CD14-positive monocyte (primary cell): ENCODE results near the gene S100A4. TPM values are rescaled to one million over a fixed set of nuclear protein-coding genes. Genes with fewer than 3 reads are reported as not detected.
A peak's percentile ranks its signal among the peaks of the same experiment; 100 is the strongest.
"Not testable (repeated sequence)": the region's sequence is repeated elsewhere in the genome, so short reads cannot be mapped to it uniquely, and the experiment has no call there.

Experiments
- DNase-seq, 3 donors: peaks; one replicate each; pipeline ENCODE4 v3.0.0-alpha.2; 2011 to 2022
- H2AFZ ChIP-seq: 2 replicates; pipeline ENCODE4 v1.6.0; 2012; ENCODE audit warnings: mild to moderate bottlenecking, low read depth, low read length, inconsistent platforms; ENCODE audit not compliant: insufficient read depth, poor library complexity, severe bottlenecking
- H3K27ac ChIP-seq, 2 donors: 1 replicate in 1 of 2; 2 replicates in 1 of 2; pipeline ENCODE4 v1.5.1; 2012 to 2013; ENCODE audit warnings: low read length in 2 of 2, control low read depth in 1 of 2, inconsistent platforms in 1 of 2, low read depth in 1 of 2, mild to moderate bottlenecking in 1 of 2
- H3K27me3 ChIP-seq, 2 donors: one replicate each; pipeline versions ENCODE4 v1.6.0 to v1.6.1; 2011 to 2013; ENCODE audit warnings: low read length in 2 of 2; ENCODE audit not compliant: control insufficient read depth in 2 of 2, insufficient read depth in 2 of 2
- H3K36me3 ChIP-seq, 2 donors: replicated peaks in 1 of 2; 1 replicate in 1 of 2; 2 replicates in 1 of 2; pipeline versions ENCODE4 v1.5.1 to v1.6.1; 2012 to 2013; ENCODE audit warnings: low read length in 2 of 2, control low read depth in 1 of 2, inconsistent platforms in 1 of 2, mild to moderate bottlenecking in 1 of 2; ENCODE audit not compliant: insufficient read depth in 2 of 2, control insufficient read depth in 1 of 2
- H3K4me1 ChIP-seq, 2 donors: 1 replicate in 1 of 2; 2 replicates in 1 of 2; pipeline versions ENCODE4 v1.5.1 to v1.6.1; 2012 to 2013; ENCODE audit warnings: low read length in 2 of 2, control low read depth in 1 of 2, inconsistent platforms in 1 of 2, mild to moderate bottlenecking in 1 of 2, moderate library complexity in 1 of 2; ENCODE audit not compliant: insufficient read depth in 2 of 2, control insufficient read depth in 1 of 2
- H3K4me2 ChIP-seq: replicated peaks from 2 replicates; pipeline ENCODE3; 2012; ENCODE audit warnings: low read length, moderate library complexity, mild to moderate bottlenecking; ENCODE audit not compliant: poor library complexity, severe bottlenecking; ENCODE audit errors: extremely low read depth
- H3K4me3 ChIP-seq, 3 experiments: fragments of 200-600 bp in 1 of 3; sonication (generic) in 1 of 3; replicated peaks in 1 of 3; 1 replicate in 2 of 3; 2 replicates in 1 of 3; pipeline ENCODE4 v1.5.1; 2011 to 2013; ENCODE audit warnings: low read length in 3 of 3, mild to moderate bottlenecking in 3 of 3, control low read depth in 2 of 3, low read depth in 2 of 3, inconsistent platforms in 1 of 3, moderate library complexity in 1 of 3
- H3K79me2 ChIP-seq: 2 replicates; pipeline ENCODE4 v1.6.0; 2012; ENCODE audit warnings: mild to moderate bottlenecking, control low read depth, inconsistent platforms, low read length, moderate library complexity; ENCODE audit not compliant: insufficient read depth
- H3K9ac ChIP-seq: 2 replicates; pipeline ENCODE4 v1.6.0; 2017; ENCODE audit warnings: low read length, mild to moderate bottlenecking; ENCODE audit not compliant: insufficient read depth, poor library complexity, severe bottlenecking
- H3K9me3 ChIP-seq, 2 donors: replicated peaks in 1 of 2; 1 replicate in 1 of 2; 2 replicates in 1 of 2; pipeline versions ENCODE4 v1.5.1 to v1.6.1; 2012 to 2013; ENCODE audit warnings: low read length in 2 of 2, control low read depth in 1 of 2; ENCODE audit not compliant: control insufficient read depth in 1 of 2, insufficient read depth in 1 of 2
- H4K20me1 ChIP-seq: 2 replicates; pipeline ENCODE4 v1.6.0; 2012; ENCODE audit warnings: mild to moderate bottlenecking, low read length, control low read depth, moderate library complexity; ENCODE audit not compliant: insufficient read depth
- H3K27ac Mint-ChIP-seq, 7 donors: one replicate each; pipeline ENCODE4 v1.8.0; 2020; ENCODE audit warnings: mild to moderate bottlenecking in 7 of 7, mixed read lengths in 7 of 7, moderate library complexity in 6 of 7, inconsistent platforms in 2 of 7
- H3K27me3 Mint-ChIP-seq, 3 donors: one replicate each; pipeline ENCODE4 v1.8.0; 2021 to 2022; ENCODE audit warnings: low read depth in 3 of 3, mild to moderate bottlenecking in 3 of 3, mixed read lengths in 3 of 3, moderate library complexity in 3 of 3, inconsistent platforms in 1 of 3
- H3K36me3 Mint-ChIP-seq, 2 donors: one replicate each; pipeline ENCODE4 v1.8.0; 2020; ENCODE audit warnings: mixed read lengths in 2 of 2, inconsistent platforms in 1 of 2, mild to moderate bottlenecking in 1 of 2
- H3K4me1 Mint-ChIP-seq: one replicate; pipeline ENCODE4 v1.8.0; 2020; ENCODE audit warnings: mild to moderate bottlenecking, mixed read lengths
- H3K4me3 Mint-ChIP-seq, 2 donors: one replicate each; pipeline ENCODE4 v1.8.0; 2020; ENCODE audit warnings: mild to moderate bottlenecking in 2 of 2, mixed read lengths in 2 of 2, moderate library complexity in 1 of 2
- H3K9me3 Mint-ChIP-seq, 7 donors: one replicate each; pipeline ENCODE4 v1.8.0; 2020 to 2022; ENCODE audit warnings: mixed read lengths in 7 of 7, mild to moderate bottlenecking in 6 of 7, moderate library complexity in 6 of 7, inconsistent platforms in 2 of 7
- WGBS: methylation state at CpG from one replicate; pipeline ENCODE4 v1.1.5; 2013; ENCODE audit warnings: missing lambda C conversion rate; ENCODE audit not compliant: insufficient coverage; 5-methylcytosine and 5-hydroxymethylcytosine counted together
- intact Hi-C, 2 donors: fragments of 100-400 bp; cut with micrococcal nuclease; formaldehyde crosslinking; loops; one replicate each; pipeline versions ENCODE4 v1.15.0 to v1.15.1; 2023
- polyA plus RNA-seq, 3 donors: library from polyadenylated mRNA; depleted of rRNA in 1 of 3; unstranded in 2 of 3; stranded (reverse) in 1 of 3; fragments of 300-500 nt in 2 of 3; fragments of >200 nt in 1 of 3; fragmentation: Illumina TruSeq in 2 of 3; gene quantifications; 1 replicate in 2 of 3; 2 replicates in 1 of 3; pipeline ENCODE4 v1.2.3, GENCODE V29; 2012 to 2021
- TF ChIP-seq, protein P1 (sequence below): fragments of 200-600 bp; IDR thresholded peaks from one replicate; pipeline ENCODE4 v1.8.0; 2022; ENCODE audit warnings: antibody characterized with exemption, mild to moderate bottlenecking

S100A4 gene
- polyA plus RNA-seq, 3 donors, result 4,538 to 7,344 (median 6,092) TPM

DNA sequence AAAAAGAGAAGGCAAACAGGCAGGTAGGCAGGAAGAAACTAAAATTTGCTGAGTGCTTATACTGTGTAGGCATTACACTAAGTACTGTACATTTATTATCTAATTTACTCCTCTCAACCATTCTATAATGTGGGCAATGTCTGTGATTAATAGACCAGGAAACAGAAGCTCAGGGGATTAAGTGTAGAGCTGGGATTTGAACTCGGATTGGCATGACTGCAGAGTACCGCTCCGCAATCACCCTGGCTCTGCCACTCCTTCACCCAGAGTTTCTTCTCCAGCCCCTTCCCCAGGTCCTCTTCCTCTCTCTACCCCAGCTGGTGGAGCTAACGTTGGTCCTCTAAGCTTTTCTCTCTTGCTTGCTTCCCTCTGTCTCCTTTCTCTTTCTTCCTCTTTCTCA lies 31.5 kb upstream of the S100A4 start:
- H3K36me3 Mint-ChIP-seq, result no peaks in the 10 kb centered on the region
- peaks cover 0 to 3% (median 0%) of the 10 kb centered on the region in 7 donors for H3K9me3 Mint-ChIP-seq
- 0% methylated on average over 1 of the region's 4 CpGs for WGBS
- Histone ChIP-seq H3K79me2 (no peaks in the 10 kb centered on the region), H3K4me1 (peaks cover 25 to 29% of the 10 kb centered on the region in 2 donors), H3K27me3 (no peaks in the 10 kb centered on the region), H3K9me3 (no peaks in the 10 kb centered on the region), H3K9ac (no peak overlapping the region), H2AFZ (no peak overlapping the region), H3K36me3 (no peaks in the 10 kb centered on the region), H4K20me1 (no peaks in the 10 kb centered on the region), H3K4me3 (no peak overlapping the region), H3K27ac (no peak overlapping the region), H3K4me2 (no peak overlapping the region)
- H3K27me3 Mint-ChIP-seq, result peaks cover 1 to 7% (median 2%) of the 10 kb centered on the region in 3 donors
- intact Hi-C loops, result loop anchor here (10.0 kb wide), 2 partner anchors 48 to 212 kb away; partner anchors contain the start of genes S100A1 (in 1 of the 2) and S100A13 (in 1 of the 2)
- H3K4me3 Mint-ChIP-seq, result peak overlapping the region in 1 of 2 donors; percentile 40
- peaks cover 30% of the 10 kb centered on the region for H3K4me1 Mint-ChIP-seq
- DNase-seq, result peak in 1 of 3 donors; percentile 24
- TF ChIP-seq, protein P1, sequence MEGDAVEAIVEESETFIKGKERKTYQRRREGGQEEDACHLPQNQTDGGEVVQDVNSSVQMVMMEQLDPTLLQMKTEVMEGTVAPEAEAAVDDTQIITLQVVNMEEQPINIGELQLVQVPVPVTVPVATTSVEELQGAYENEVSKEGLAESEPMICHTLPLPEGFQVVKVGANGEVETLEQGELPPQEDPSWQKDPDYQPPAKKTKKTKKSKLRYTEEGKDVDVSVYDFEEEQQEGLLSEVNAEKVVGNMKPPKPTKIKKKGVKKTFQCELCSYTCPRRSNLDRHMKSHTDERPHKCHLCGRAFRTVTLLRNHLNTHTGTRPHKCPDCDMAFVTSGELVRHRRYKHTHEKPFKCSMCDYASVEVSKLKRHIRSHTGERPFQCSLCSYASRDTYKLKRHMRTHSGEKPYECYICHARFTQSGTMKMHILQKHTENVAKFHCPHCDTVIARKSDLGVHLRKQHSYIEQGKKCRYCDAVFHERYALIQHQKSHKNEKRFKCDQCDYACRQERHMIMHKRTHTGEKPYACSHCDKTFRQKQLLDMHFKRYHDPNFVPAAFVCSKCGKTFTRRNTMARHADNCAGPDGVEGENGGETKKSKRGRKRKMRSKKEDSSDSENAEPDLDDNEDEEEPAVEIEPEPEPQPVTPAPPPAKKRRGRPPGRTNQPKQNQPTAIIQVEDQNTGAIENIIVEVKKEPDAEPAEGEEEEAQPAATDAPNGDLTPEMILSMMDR, result no peak
- peak overlapping the region in 3 of 7 donors; percentile 12 to 49 (median 21) for H3K27ac Mint-ChIP-seq

DNA sequence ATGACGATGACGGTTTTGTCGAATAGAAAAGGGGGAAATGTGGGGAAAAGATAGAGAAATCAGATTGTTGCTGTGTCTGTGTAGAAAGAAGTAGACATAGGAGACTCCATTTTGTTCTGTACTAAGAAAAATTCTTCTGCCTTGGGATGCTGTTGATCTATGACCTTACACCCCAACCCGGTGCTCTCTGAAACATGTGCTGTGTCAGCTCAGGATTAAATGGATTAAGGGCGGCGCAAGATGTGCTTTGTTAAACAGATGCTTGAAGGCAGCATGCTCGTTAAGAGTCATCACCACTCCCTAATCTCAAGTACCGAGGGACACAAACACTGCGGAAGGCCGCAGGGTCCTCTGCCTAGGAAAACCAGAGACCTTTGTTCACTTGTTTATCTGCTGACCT lies 29.9 kb upstream of the S100A4 start:
- not testable (repeated sequence) for H3K36me3 ChIP-seq, H3K9me3 Mint-ChIP-seq, H3K4me3 Mint-ChIP-seq, H3K36me3 Mint-ChIP-seq, H3K9me3 ChIP-seq, H4K20me1 ChIP-seq, DNase-seq, H2AFZ ChIP-seq, H3K9ac ChIP-seq, H3K27ac Mint-ChIP-seq, H3K4me3 ChIP-seq, H3K27ac ChIP-seq, H3K4me2 ChIP-seq, H3K79me2 ChIP-seq, H3K27me3 ChIP-seq
- peaks cover 31 to 35% of the 10 kb centered on the region in 2 donors for H3K4me1 ChIP-seq
- intact Hi-C loops, result loop anchor here (10.0 kb wide), 2 partner anchors 49 to 211 kb away; partner anchors contain the start of genes S100A1 (in 1 of the 2) and S100A13 (in 1 of the 2)
- H3K4me1 Mint-ChIP-seq, result peaks cover 37% of the 10 kb centered on the region
- no CpG with 5 or more reads among the region's 10 CpGs for WGBS
- H3K27me3 Mint-ChIP-seq, result peaks cover 2 to 11% (median 3%) of the 10 kb centered on the region in 3 donors

DNA sequence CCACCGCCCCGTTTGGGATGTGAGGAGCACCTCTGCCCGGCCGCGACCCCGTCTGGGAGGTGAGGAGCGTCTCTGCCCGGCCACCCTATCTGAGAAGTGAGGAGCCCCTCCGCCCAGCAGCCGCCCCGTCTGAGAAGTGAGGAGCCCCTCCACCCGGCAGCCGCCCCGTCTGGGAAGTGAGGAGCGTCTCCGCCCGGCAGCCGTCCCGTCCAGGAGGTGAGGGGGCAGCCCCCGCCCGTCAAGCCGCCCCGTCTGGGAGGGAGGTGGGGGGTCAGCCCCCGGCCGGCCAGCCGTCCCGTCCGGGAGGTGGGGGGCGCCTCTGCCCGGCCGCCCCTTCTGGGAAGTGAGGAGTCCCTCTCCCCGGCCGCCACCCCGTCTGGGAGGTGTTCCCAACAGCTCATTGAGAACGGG lies 29.5 kb upstream of the S100A4 start:
- H3K9me3 ChIP-seq, H3K27me3 ChIP-seq, H3K36me3 ChIP-seq, H3K27ac ChIP-seq, H3K4me3 ChIP-seq, H3K9me3 Mint-ChIP-seq, H4K20me1 ChIP-seq, H3K79me2 ChIP-seq, H3K36me3 Mint-ChIP-seq, H3K27ac Mint-ChIP-seq, H2AFZ ChIP-seq, H3K9ac ChIP-seq, H3K4me3 Mint-ChIP-seq, DNase-seq, H3K4me2 ChIP-seq: not testable (repeated sequence)
- WGBS, result 92% methylated on average over 16 of the region's 35 CpGs
- peaks cover 37% of the 10 kb centered on the region for H3K4me1 Mint-ChIP-seq
- intact Hi-C loops, result loop anchor here (10.0 kb wide), 2 partner anchors 50 to 210 kb away; partner anchors contain the start of genes S100A1 (in 1 of the 2) and S100A13 (in 1 of the 2)
- H3K4me1 ChIP-seq, result peaks cover 31 to 35% of the 10 kb centered on the region in 2 donors
- peaks cover 2 to 13% (median 3%) of the 10 kb centered on the region in 3 donors for H3K27me3 Mint-ChIP-seq
